ENCODE measurements around the gene U2AF1L4.

- TF ChIP-seq POLR2A (IDR thresholded peaks at IDR 0.05) (no peak), CTCF (IDR thresholded peaks at IDR 0.05) (peak in 1 of 6 experiments; percentile 12)
These were observed 27.4 kb downstream of the U2AF1L4 start, which contains the start of gene KMT2B for GRCh38 chr19:35717665-35718344.
